H1 (cell line): ENCODE data around the gene ZCCHC9. TPM values are rescaled to one million over a fixed set of nuclear protein-coding genes. Genes with fewer than 3 reads are reported as not detected.
A peak's percentile ranks its signal among the peaks of the same experiment; 100 is the strongest.

Experiments used
- CTCF ChIA-PET: fragments of 300-600 bp; sonication (Branson Sonifier 250); formaldehyde crosslinking; loops from one replicate; lab custom pipeline; 2021; ENCODE audit not compliant: partially characterized antibody; lab: Charles Lee
- POLR2A ChIA-PET: fragments of 300-600 bp; sonication (Branson Sonifier 250); formaldehyde crosslinking; loops from one replicate; lab custom pipeline; 2021; ENCODE audit warnings: inconsistent platforms; ENCODE audit not compliant: partially characterized antibody; lab: Charles Lee
- DNase-seq, 2 experiments: peaks; one replicate each; pipeline versions ENCODE4 v3.0.0 to v3.0.0-alpha.2; 2010 to 2022; ENCODE audit warnings: low spot score in 2 of 2, low read depth in 1 of 2, mixed read lengths in 1 of 2
- FAIRE-seq: peaks from 2 replicates; lab custom pipeline; 2011; peaks lifted over from hg19 to GRCh38; lab: Jason Lieb, UNC
- H2AFZ ChIP-seq: 2 replicates; pipeline ENCODE4 v1.8.1; 2012; ENCODE audit warnings: low read length, inconsistent platforms
- H2AK5ac ChIP-seq: 2 replicates; pipeline ENCODE4 v1.6.1; 2013; ENCODE audit warnings: low read depth, low read length
- H2BK120ac ChIP-seq: replicated peaks from 2 replicates; pipeline ENCODE3; 2013; ENCODE audit warnings: low read depth, low read length, inconsistent platforms
- H2BK12ac ChIP-seq: 2 replicates; pipeline ENCODE4 v1.6.1; 2013; ENCODE audit warnings: low read depth, low read length
- H2BK15ac ChIP-seq: 2 replicates; pipeline ENCODE4 v1.6.1; 2013; ENCODE audit warnings: low read length
- H2BK20ac ChIP-seq: 2 replicates; pipeline ENCODE4 v1.6.1; 2013; ENCODE audit warnings: low read length
- H2BK5ac ChIP-seq: 2 replicates; pipeline ENCODE4 v1.6.1; 2013; ENCODE audit warnings: low read depth, low read length
- H3K14ac ChIP-seq: 2 replicates; pipeline ENCODE4 v1.6.1; 2013; ENCODE audit warnings: inconsistent platforms; ENCODE audit not compliant: insufficient read length
- H3K18ac ChIP-seq: 2 replicates; pipeline ENCODE4 v1.6.1; 2013; ENCODE audit warnings: low read length; ENCODE audit errors: extremely low read depth
- H3K23ac ChIP-seq: 2 replicates; pipeline ENCODE4 v1.6.1; 2013; ENCODE audit warnings: inconsistent platforms; ENCODE audit not compliant: insufficient read length
- H3K23me2 ChIP-seq: 2 replicates; pipeline ENCODE4 v1.6.1; 2013; ENCODE audit warnings: low read depth, low read length
- H3K27ac ChIP-seq: 2 replicates; pipeline ENCODE4 v1.6.1; 2011; ENCODE audit warnings: low read depth, low read length, inconsistent platforms
- H3K27me3 ChIP-seq, 4 experiments: replicated peaks in 1 of 4; 1 replicate in 1 of 4; 2 replicates in 3 of 4; pipeline versions ENCODE4 v1.6.1 to v1.8.1; 2011 to 2013; ENCODE audit warnings: low read length in 3 of 4, mild to moderate bottlenecking in 3 of 4, inconsistent platforms in 2 of 4, mixed read lengths in 2 of 4, moderate library complexity in 1 of 4; ENCODE audit not compliant: control insufficient read depth in 3 of 4, insufficient read depth in 3 of 4; ENCODE audit errors: extremely low read depth in 1 of 4
- H3K36me3 ChIP-seq, 4 experiments: 2 replicates each; pipeline versions ENCODE4 v1.6.1 to v1.8.1; 2011 to 2013; ENCODE audit warnings: mild to moderate bottlenecking in 4 of 4, low read length in 3 of 4, moderate library complexity in 2 of 4, control low read depth in 1 of 4, inconsistent platforms in 1 of 4; ENCODE audit not compliant: insufficient read depth in 4 of 4, control insufficient read depth in 2 of 4
- H3K4ac ChIP-seq: replicated peaks from 2 replicates; pipeline ENCODE3; 2013; ENCODE audit warnings: low read length, low read depth, mixed read lengths, inconsistent platforms; ENCODE audit not compliant: insufficient read length
- H3K4me1 ChIP-seq, 4 experiments: replicated peaks in 1 of 4; 1 replicate in 1 of 4; 2 replicates in 3 of 4; pipeline versions ENCODE4 v1.6.1 to v1.8.1; 2011 to 2013; ENCODE audit warnings: low read length in 3 of 4, inconsistent platforms in 2 of 4, mixed read lengths in 1 of 4; ENCODE audit not compliant: insufficient read depth in 4 of 4, control insufficient read depth in 3 of 4
- H3K4me2 ChIP-seq, 2 experiments: 2 replicates each; pipeline versions ENCODE4 v1.6.1 to v1.8.1; 2011 to 2013; ENCODE audit warnings: low read depth in 2 of 2, low read length in 2 of 2, control low read depth in 1 of 2, inconsistent platforms in 1 of 2, mild to moderate bottlenecking in 1 of 2; ENCODE audit not compliant: insufficient read depth in 1 of 2
- H3K4me3 ChIP-seq, 4 experiments: fragments of 200-600, 300-600 bp in 1 of 4; sonication (generic), shearing (Covaris generic), sonication (Bioruptor Twin) in 1 of 4; 2 replicates each; pipeline versions ENCODE4 v1.5.1 to v1.8.1; 2011 to 2016; ENCODE audit warnings: low read length in 4 of 4, low read depth in 3 of 4, control low read depth in 2 of 4, inconsistent platforms in 2 of 4, mild to moderate bottlenecking in 2 of 4, mixed read lengths in 1 of 4, moderate library complexity in 1 of 4; ENCODE audit not compliant: insufficient read depth in 2 of 4; ENCODE audit errors: extremely low read depth in 1 of 4
- H3K56ac ChIP-seq: replicated peaks from 2 replicates; pipeline ENCODE3; 2013; ENCODE audit warnings: low read depth, mild to moderate bottlenecking, mixed read lengths, low read length, inconsistent platforms; ENCODE audit not compliant: insufficient read length
- H3K79me1 ChIP-seq: 2 replicates; pipeline ENCODE4 v1.6.1; 2013; ENCODE audit warnings: low read depth, low read length, control low read depth
- H3K79me2 ChIP-seq, 2 experiments: 2 replicates each; pipeline versions ENCODE4 v1.6.1 to v1.8.1; 2012 to 2013; ENCODE audit warnings: low read length in 2 of 2, mild to moderate bottlenecking in 2 of 2, inconsistent platforms in 1 of 2; ENCODE audit not compliant: insufficient read depth in 2 of 2, control insufficient read depth in 1 of 2
- H3K9ac ChIP-seq, 4 experiments: replicated peaks in 1 of 4; 1 replicate in 1 of 4; 2 replicates in 3 of 4; pipeline versions ENCODE4 v1.6.1 to v1.8.1; 2011 to 2013; ENCODE audit warnings: low read depth in 3 of 4, low read length in 3 of 4, control low read depth in 2 of 4, mild to moderate bottlenecking in 2 of 4, moderate library complexity in 2 of 4, inconsistent platforms in 1 of 4; ENCODE audit errors: extremely low read depth in 1 of 4
- H3K9me3 ChIP-seq, 2 experiments: 2 replicates each; pipeline versions ENCODE4 v1.6.1 to v1.8.1; 2012 to 2013; ENCODE audit warnings: mild to moderate bottlenecking in 2 of 2, moderate library complexity in 2 of 2, control low read depth in 1 of 2, inconsistent platforms in 1 of 2, low read depth in 1 of 2, low read length in 1 of 2, mixed read lengths in 1 of 2; ENCODE audit not compliant: insufficient read depth in 2 of 2
- H4K20me1 ChIP-seq, 2 experiments: replicated peaks in 1 of 2; 2 replicates each; pipeline versions ENCODE3 to v1.8.1; 2011 to 2013; ENCODE audit warnings: inconsistent platforms in 2 of 2, low read length in 2 of 2, mild to moderate bottlenecking in 1 of 2; ENCODE audit not compliant: insufficient read depth in 2 of 2, control insufficient read depth in 1 of 2
- H4K5ac ChIP-seq: 2 replicates; pipeline ENCODE4 v1.6.1; 2013; ENCODE audit warnings: low read length, low read depth, mixed read lengths, inconsistent platforms; ENCODE audit not compliant: insufficient read length
- H4K8ac ChIP-seq: 2 replicates; pipeline ENCODE4 v1.8.0; 2013; ENCODE audit warnings: mild to moderate bottlenecking, moderate library complexity, low read length, inconsistent platforms; ENCODE audit not compliant: insufficient read depth; ENCODE audit errors: extremely low read depth
- H4K91ac ChIP-seq: replicated peaks from 2 replicates; pipeline ENCODE3; 2013; ENCODE audit warnings: low read length, mixed read lengths, inconsistent platforms; ENCODE audit not compliant: insufficient read length
- BACH1 ChIP-seq: IDR thresholded peaks from 2 replicates; pipeline ENCODE4 v1.6.1; 2012; ENCODE audit warnings: low read length, improper control_type of control experiment
- EGR1 ChIP-seq: IDR thresholded peaks from 2 replicates; pipeline ENCODE4 v1.6.1; 2011; ENCODE audit warnings: low read depth, low read length, borderline replicate concordance
- EZH2 ChIP-seq: fragments of 200-600 bp; sonication (generic); IDR thresholded peaks from 2 replicates; pipeline ENCODE4 v1.7.1; 2012; ENCODE audit warnings: low read depth, mild to moderate bottlenecking, moderate library complexity, low read length, inconsistent platforms; ENCODE audit not compliant: severe bottlenecking
- KDM4A ChIP-seq: IDR thresholded peaks from one replicate; pipeline ENCODE4 v1.7.1; 2012; ENCODE audit warnings: low read depth, mild to moderate bottlenecking, moderate library complexity, low read length, inconsistent platforms; ENCODE audit not compliant: severe bottlenecking
- POLR2AphosphoS5 ChIP-seq: IDR thresholded peaks from 2 replicates; pipeline ENCODE4 v1.6.1; 2011; ENCODE audit warnings: low read depth, low read length
- SIN3A ChIP-seq, 2 experiments: IDR thresholded peaks in 1 of 2; conservative IDR thresholded peaks in 1 of 2; 2 replicates each; pipeline ENCODE4 v1.6.1; 2011 to 2012; ENCODE audit warnings: low read length in 2 of 2, improper control_type of control experiment in 1 of 2, low read depth in 1 of 2, mild to moderate bottlenecking in 1 of 2
- SIRT6 ChIP-seq: IDR thresholded peaks from one replicate; pipeline ENCODE4 v1.7.1; 2012; ENCODE audit warnings: low read length, inconsistent platforms
- SIX5 ChIP-seq: IDR thresholded peaks from 2 replicates; pipeline ENCODE4 v1.6.1; 2011; ENCODE audit warnings: mild to moderate bottlenecking, low read depth, low read length
- SP2 ChIP-seq: IDR thresholded peaks from 2 replicates; pipeline ENCODE4 v1.6.1; 2012; ENCODE audit warnings: mild to moderate bottlenecking, low read length, inconsistent platforms
- TAF1 ChIP-seq: IDR thresholded peaks from 2 replicates; pipeline ENCODE4 v1.6.1; 2011; ENCODE audit warnings: mild to moderate bottlenecking, low read depth, low read length
- TAF7 ChIP-seq: optimal IDR thresholded peaks from 2 replicates; pipeline ENCODE3; 2011; ENCODE audit warnings: low read depth, mild to moderate bottlenecking, inconsistent platforms, low read length, moderate library complexity, borderline replicate concordance
- TEAD4 ChIP-seq: IDR thresholded peaks from 2 replicates; pipeline ENCODE4 v1.6.1; 2012; ENCODE audit warnings: low read depth, low read length, inconsistent platforms, mixed read lengths
- ZNF274 ChIP-seq: IDR thresholded peaks from 2 replicates; pipeline ENCODE4 v1.7.0; 2012; ENCODE audit warnings: low read length, borderline replicate concordance; ENCODE audit errors: extremely low read depth
- WGBS, 2 experiments: shearing (Covaris generic) in 1 of 2; methylation state at CpG; one replicate each; pipeline versions ENCODE4 v1.1.6 to v1.1.7; 2013 to 2015; ENCODE audit warnings: low lambda C conversion rate in 2 of 2, mixed read lengths in 2 of 2, inconsistent platforms in 1 of 2, low coverage in 1 of 2, missing lambda C conversion rate in 1 of 2; ENCODE audit not compliant: insufficient replicate concordance in 2 of 2, insufficient coverage in 1 of 2, insufficient read length in 1 of 2; ENCODE audit errors: extremely low coverage in 1 of 2, missing lambda C conversion rate in 1 of 2; 5-methylcytosine and 5-hydroxymethylcytosine counted together
- polyA plus RNA-seq, 7 experiments: library from polyadenylated mRNA; depleted of rRNA in 3 of 7; stranded (reverse) in 5 of 7; unstranded in 2 of 7; fragments of >200 nt in 5 of 7; fragments of 200-250 nt in 2 of 7; gene quantifications; 1 replicate in 5 of 7; 2 replicates in 1 of 7; 4 replicates in 1 of 7; pipeline versions ENCODE4 v1.2.1 to v1.2.3, GENCODE V29; 2011 to 2013; ENCODE audit warnings: missing spikeins in 2 of 7, mixed read lengths in 2 of 7
- total RNA-seq: library from RNA; stranded (reverse); fragmentation: NEBNext Ultra II Directional; extraction: Animal tissue kit (Norgen Biotek cat#: 25700); gene quantifications from 2 replicates; pipeline ENCODE4 v1.2.1, GENCODE V29; 2021

Gene ZCCHC9
- total and polyA plus RNA-seq, 2 of the 8 experiments (the other 6 are each of a cell fraction or from before 2014, with no cell fraction given), result 10.9 to 33.6 TPM

DNA sequence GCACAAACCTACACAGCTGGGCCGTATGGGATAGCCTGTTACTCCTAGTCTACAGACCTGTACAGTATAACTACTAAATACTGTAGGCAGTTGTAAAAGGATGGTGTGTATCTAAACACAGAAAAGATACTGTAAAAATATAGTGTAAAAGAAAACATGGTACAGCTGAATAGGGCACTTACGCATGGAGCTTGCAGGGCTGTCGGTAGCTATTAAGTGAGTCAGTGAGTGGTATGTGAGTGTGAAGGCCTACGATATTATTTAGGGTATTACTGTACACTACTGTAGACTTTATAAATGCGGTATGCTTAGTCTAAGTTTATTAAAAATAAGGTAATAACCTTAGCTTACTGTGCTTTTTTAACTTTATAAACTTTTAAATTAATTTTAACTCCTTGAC is 1.2 kb downstream of the ZCCHC9 start:
- Histone ChIP-seq H4K8ac (no peak overlapping the region), H3K27me3 (no peaks in the 10 kb centered on the region), H2BK12ac (no peak overlapping the region), H3K56ac (no peak overlapping the region), H4K20me1 (no peaks in the 10 kb centered on the region), H4K5ac (no peak overlapping the region), H3K36me3 (peaks cover 0 to 4% (median 0%) of the 10 kb centered on the region in 4 experiments; a peak in 1 of 8 replicates), H3K4me2 (peak overlapping the region; percentile 81 to 86; a peak in 3 of 4 replicates), H3K79me1 (peaks cover 3% of the 10 kb centered on the region; the same call in 1 of the 2 replicates), H3K4ac (no peak overlapping the region), H3K18ac (no peak overlapping the region), H2BK120ac (no peak overlapping the region), H3K9me3 (no peaks in the 10 kb centered on the region), H3K9ac (no peak overlapping the region), H3K27ac (no peak overlapping the region), H2AK5ac (no peak overlapping the region), H3K23ac (no peak overlapping the region), H4K91ac (no peak overlapping the region), H3K23me2 (peaks cover 3% of the 10 kb centered on the region; the same call in 1 of the 2 replicates), H2BK15ac (no peak overlapping the region), H2AFZ (no peak overlapping the region), H3K79me2 (peaks cover 4 to 43% of the 10 kb centered on the region in 2 experiments; a peak in 3 of 4 replicates), H2BK20ac (no peak overlapping the region), H2BK5ac (no peak overlapping the region), H3K14ac (no peak overlapping the region), H3K4me1 (peaks cover 0 to 8% (median 5%) of the 10 kb centered on the region in 4 experiments; a peak in 3 of 7 replicates), H3K4me3 (peak overlapping the region in 2 of 4 experiments; percentile 83 to 91; a peak in 3 of 8 replicates)
- ChIA-PET POLR2A (interaction anchor here (1.0 to 3.7 kb wide), 9 partner anchors 11 to 975 kb away, joined by 3 to 33 read pairs (median 6); partner anchors contain the start of genes ACOT12 and CKMT2), CTCF (interaction anchor here (0.7 to 1.2 kb wide), 4 partner anchors 18 to 109 kb away, joined by 3 to 4 read pairs (median 3); no protein-coding TSS in a partner anchor)
- no peak for TF ChIP-seq KDM4A
- TF ChIP-seq POLR2AphosphoS5, result no peak
- TF ChIP-seq SIRT6, result no peak
- TF ChIP-seq TEAD4, result no peak
- TF ChIP-seq ZNF274, result no peak
- no peak for TF ChIP-seq TAF7
- TF ChIP-seq SP2, result no peak
- TF ChIP-seq EGR1, result no peak
- no peak for TF ChIP-seq BACH1
- TF ChIP-seq EZH2, result no peak
- no peak for TF ChIP-seq TAF1
- no peak for TF ChIP-seq SIN3A (conservative IDR thresholded peaks at IDR 0.05 in 1 of 2, IDR thresholded peaks at IDR 0.05 in 1 of 2; ENCODE audit: low read depth in 1 of 2, low read length in 2 of 2)
- TF ChIP-seq SIX5, result no peak
- FAIRE-seq (no peak), DNase-seq (no peak)
- WGBS, 2 experiments, result 94% methylated on average over 5 of the region's 5 CpGs; no CpG with 5 or more reads in 1 of the 2 experiments
